ENCODE results near the gene NUDC. TPM values are rescaled to one million over a fixed set of nuclear protein-coding genes. Genes with fewer than 3 reads are reported as not detected.

Gene NUDC
- total and polyA plus RNA-seq, 5 donors: 71.7 to 89.1 (median 76.7) TPM

- no peaks in the 10 kb centered on the region for H3K4me1 ChIP-seq (ENCODE audit: control insufficient read depth, insufficient read depth, low read length)
- H3K27ac ChIP-seq (ENCODE audit: low read length): no peak overlapping the region
- no peak for DNase-seq
- intact Hi-C loops (cut with DNase I): no loop called here
- ATAC-seq: no peak
- no peaks in the 10 kb centered on the region for H3K9me3 ChIP-seq (ENCODE audit: control insufficient read depth, low read length)
- no peak overlapping the region for H3K4me3 ChIP-seq (ENCODE audit: low read length)
- H3K27me3 ChIP-seq (ENCODE audit: control insufficient read depth, insufficient read depth): no peaks in the 10 kb centered on the region
- 87% methylated on average over 8 of the region's 8 CpGs for WGBS
Observed at GRCh38 chr1:26911399-26912146, 10.0 kb upstream of the NUDC start.

GRCh38 chr1:26912147-26912490 is 9.4 kb upstream of the NUDC start:
- H3K4me3 ChIP-seq (ENCODE audit: low read length): peak overlapping the region; percentile 37
- ATAC-seq (no peak), DNase-seq (no peak)
- no peaks in the 10 kb centered on the region for H3K4me1 ChIP-seq (ENCODE audit: control insufficient read depth, insufficient read depth, low read length)
- H3K9me3 ChIP-seq (ENCODE audit: control insufficient read depth, low read length): no peaks in the 10 kb centered on the region
- 39% methylated on average over 2 of the region's 2 CpGs for WGBS
- no peak overlapping the region for H3K27ac ChIP-seq (ENCODE audit: low read length)
- intact Hi-C loops (cut with DNase I): no loop called here
- no peaks in the 10 kb centered on the region for H3K27me3 ChIP-seq (ENCODE audit: control insufficient read depth, insufficient read depth)

- 68% methylated on average over 5 of the region's 5 CpGs for WGBS
- Histone ChIP-seq H3K9me3 (ENCODE audit: control insufficient read depth, low read length) (no peaks in the 10 kb centered on the region), H3K4me1 (ENCODE audit: control insufficient read depth, insufficient read depth, low read length) (no peaks in the 10 kb centered on the region), H3K27me3 (ENCODE audit: control insufficient read depth, insufficient read depth) (no peaks in the 10 kb centered on the region), H3K4me3 (ENCODE audit: low read length) (peak overlapping the region; percentile 50), H3K27ac (ENCODE audit: low read length) (peak overlapping the region; percentile 95)
- DNase-seq (peak in 1 of 3 donors; percentile 56), ATAC-seq (no peak)
- intact Hi-C loops (cut with DNase I): no loop called here
Observed at GRCh38 chr1:26913389-26913753, 8.2 kb upstream of the NUDC start.

- intact Hi-C loops (cut with DNase I): no loop called here
- peak; percentile 76 to 77 for ATAC-seq
- Histone ChIP-seq H3K27me3 (ENCODE audit: control insufficient read depth, insufficient read depth) (no peaks in the 10 kb centered on the region), H3K4me3 (ENCODE audit: low read length) (peak within 1 kb of the TSS; percentile 50), H3K4me1 (ENCODE audit: control insufficient read depth, insufficient read depth, low read length) (no peaks in the 10 kb centered on the region), H3K27ac (ENCODE audit: low read length) (peak within 1 kb of the TSS; percentile 95), H3K9me3 (ENCODE audit: control insufficient read depth, low read length) (no peaks in the 10 kb centered on the region)
- peak; percentile 31 to 81 (median 73) for DNase-seq
- WGBS: 54% methylated on average over 16 of the region's 16 CpGs
Observed at GRCh38 chr1:26913754-26914619, 7.6 kb upstream of the NUDC start, which contains the start of gene NR0B2. Gene NR0B2 (minus strand): TSS chr1:26913975. CDS start chr1:26913940, 35 bp downstream.

- Histone ChIP-seq H3K27me3 (ENCODE audit: control insufficient read depth, insufficient read depth) (no peaks in the 10 kb centered on the region), H3K27ac (ENCODE audit: low read length) (peak overlapping the region; percentile 85), H3K4me1 (ENCODE audit: control insufficient read depth, insufficient read depth, low read length) (no peaks in the 10 kb centered on the region), H3K4me3 (ENCODE audit: low read length) (no peak overlapping the region), H3K9me3 (ENCODE audit: control insufficient read depth, low read length) (no peaks in the 10 kb centered on the region)
- WGBS: 40% methylated on average over 5 of the region's 5 CpGs
- ATAC-seq (peak; percentile 40), DNase-seq (peak; percentile 38 to 73 (median 63))
- intact Hi-C loops (cut with DNase I): no loop called here
Observed at GRCh38 chr1:26915204-26915842, 6.2 kb upstream of the NUDC start.

GRCh38 chr1:26921126-26921539 is 410 bp upstream of the NUDC start:
- no peaks in the 10 kb centered on the region for H3K27me3 ChIP-seq (ENCODE audit: control insufficient read depth, insufficient read depth)
- H3K9me3 ChIP-seq (ENCODE audit: control insufficient read depth, low read length): no peaks in the 10 kb centered on the region
- WGBS: 14% methylated on average over 7 of the region's 7 CpGs
- ATAC-seq (peak; percentile 37 to 39), DNase-seq (no peak)
- peak overlapping the region; percentile 31 for H3K4me3 ChIP-seq (ENCODE audit: low read length)
- peaks cover 11% of the 10 kb centered on the region for H3K4me1 ChIP-seq (ENCODE audit: control insufficient read depth, insufficient read depth, low read length)
- intact Hi-C loops (cut with DNase I): no loop called here
- peak overlapping the region; percentile 19 for H3K27ac ChIP-seq (ENCODE audit: low read length)

DNA sequence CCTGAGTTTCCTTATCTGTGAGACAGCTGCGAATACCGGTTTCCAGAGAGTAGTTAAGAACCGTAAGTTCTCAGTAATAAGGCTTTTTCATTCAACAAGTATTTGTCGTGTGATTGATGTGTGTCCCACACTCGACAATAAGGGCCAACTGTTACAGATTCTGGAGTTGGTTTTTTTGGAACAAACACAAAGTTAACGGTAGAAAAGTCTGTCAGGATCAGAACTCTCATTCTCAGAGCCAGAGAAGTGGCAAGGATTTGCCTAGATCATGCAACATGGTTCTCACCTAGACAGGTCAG is 837 bp downstream of the NUDC start:
- 25% methylated on average over 6 of the region's 6 CpGs for WGBS
- ATAC-seq (no peak), DNase-seq (no peak)
- Histone ChIP-seq H3K9me3 (ENCODE audit: control insufficient read depth, low read length) (no peaks in the 10 kb centered on the region), H3K27ac (ENCODE audit: low read length) (no peak overlapping the region), H3K27me3 (ENCODE audit: control insufficient read depth, insufficient read depth) (no peaks in the 10 kb centered on the region), H3K4me3 (ENCODE audit: low read length) (peak overlapping the region; percentile 40), H3K4me1 (ENCODE audit: control insufficient read depth, insufficient read depth, low read length) (peaks cover 11% of the 10 kb centered on the region)
- intact Hi-C loops (cut with DNase I): no loop called here

DNA sequence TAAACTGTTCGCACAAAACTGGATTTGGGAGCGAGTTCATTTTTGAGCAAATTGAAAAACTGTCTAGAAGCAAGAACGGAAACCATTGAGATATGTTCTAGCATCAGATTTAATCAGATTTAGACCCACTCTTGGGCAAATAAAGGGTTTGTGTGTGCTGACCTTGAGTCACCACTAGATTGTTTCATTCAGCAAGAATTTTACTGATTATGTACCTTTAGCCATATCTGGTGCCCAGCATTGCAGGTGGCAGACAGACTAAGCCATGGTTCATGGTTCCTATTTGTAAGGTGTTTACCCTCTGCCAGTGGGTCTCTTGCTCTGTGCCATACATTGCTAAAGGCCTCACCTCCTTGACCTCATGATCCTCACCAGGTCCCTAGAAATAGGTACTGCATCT is 1.4 kb downstream of the NUDC start:
- Histone ChIP-seq H3K4me1 (ENCODE audit: control insufficient read depth, insufficient read depth, low read length) (peaks cover 11% of the 10 kb centered on the region), H3K4me3 (ENCODE audit: low read length) (peak overlapping the region; percentile 40), H3K27me3 (ENCODE audit: control insufficient read depth, insufficient read depth) (no peaks in the 10 kb centered on the region), H3K9me3 (ENCODE audit: control insufficient read depth, low read length) (no peaks in the 10 kb centered on the region), H3K27ac (ENCODE audit: low read length) (no peak overlapping the region)
- no peak for ATAC-seq
- 91% methylated on average over 3 of the region's 3 CpGs for WGBS
- intact Hi-C loops (cut with DNase I): no loop called here
- no peak for DNase-seq

DNA sequence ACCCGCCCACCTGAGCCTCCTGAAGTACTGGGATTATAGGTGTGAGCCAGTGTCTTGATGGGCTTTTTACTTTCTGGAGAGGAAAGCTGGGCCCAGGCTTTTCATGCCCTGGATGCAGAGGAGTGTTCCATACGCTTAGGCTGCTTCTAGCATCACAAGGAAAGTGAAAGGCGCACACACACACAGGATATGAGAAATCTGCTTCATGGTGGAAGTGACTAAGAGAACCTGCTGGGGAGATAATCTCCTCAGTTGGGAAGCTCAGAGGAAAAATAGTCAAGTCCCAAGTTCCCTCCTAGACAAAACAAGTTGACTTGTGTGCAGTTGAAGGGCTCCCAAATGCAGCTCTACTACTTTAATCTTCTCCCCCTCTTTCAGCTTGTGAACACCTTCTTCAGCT is 2.2 kb downstream of the NUDC start:
- 93% methylated on average over 3 of the region's 3 CpGs for WGBS
- intact Hi-C loops (cut with DNase I): no loop called here
- ATAC-seq (no peak), DNase-seq (no peak)
- Histone ChIP-seq H3K4me1 (ENCODE audit: control insufficient read depth, insufficient read depth, low read length) (peaks cover 11% of the 10 kb centered on the region), H3K27me3 (ENCODE audit: control insufficient read depth, insufficient read depth) (no peaks in the 10 kb centered on the region), H3K4me3 (ENCODE audit: low read length) (no peak overlapping the region), H3K9me3 (ENCODE audit: control insufficient read depth, low read length) (no peaks in the 10 kb centered on the region), H3K27ac (ENCODE audit: low read length) (no peak overlapping the region)

GRCh38 chr1:26932531-26932930 is 11.0 kb downstream of the NUDC start:
- intact Hi-C loops (cut with DNase I): no loop called here
- DNase-seq (no peak), ATAC-seq (no peak)
- Histone ChIP-seq H3K9me3 (ENCODE audit: control insufficient read depth, low read length) (no peaks in the 10 kb centered on the region), H3K4me1 (ENCODE audit: control insufficient read depth, insufficient read depth, low read length) (no peaks in the 10 kb centered on the region), H3K4me3 (ENCODE audit: low read length) (no peak overlapping the region), H3K27me3 (ENCODE audit: control insufficient read depth, insufficient read depth) (no peaks in the 10 kb centered on the region), H3K27ac (ENCODE audit: low read length) (no peak overlapping the region)
- 87% methylated on average over 3 of the region's 3 CpGs for WGBS

DNA sequence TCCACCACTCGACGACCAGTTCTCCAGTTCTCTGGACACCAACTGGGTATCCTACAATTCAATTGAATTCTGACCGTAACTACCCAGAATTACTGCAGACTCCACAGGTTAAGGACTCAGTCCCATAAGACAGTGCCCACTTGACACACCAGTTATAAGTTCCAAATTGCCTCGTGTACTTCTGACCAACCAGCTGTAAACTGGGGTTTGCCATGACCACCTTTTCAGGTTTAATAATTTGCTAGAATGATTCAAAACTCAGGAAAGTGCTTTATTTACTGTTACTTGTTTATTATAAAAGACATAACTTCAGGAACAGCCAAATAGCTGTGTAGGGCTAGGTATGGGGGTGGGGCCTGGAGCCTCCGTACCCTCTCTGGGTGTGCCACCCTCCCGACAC is 15.3 kb downstream of the NUDC start:
- intact Hi-C loops (cut with DNase I): no loop called here
- Histone ChIP-seq H3K4me1 (ENCODE audit: control insufficient read depth, insufficient read depth, low read length) (peaks cover 8% of the 10 kb centered on the region), H3K4me3 (ENCODE audit: low read length) (no peak overlapping the region), H3K9me3 (ENCODE audit: control insufficient read depth, low read length) (no peaks in the 10 kb centered on the region), H3K27ac (ENCODE audit: low read length) (no peak overlapping the region), H3K27me3 (ENCODE audit: control insufficient read depth, insufficient read depth) (no peaks in the 10 kb centered on the region)
- ATAC-seq (no peak), DNase-seq (no peak)
- 83% methylated on average over 6 of the region's 6 CpGs for WGBS

Measured in right cardiac atrium (tissue), 5 donors.